Mesenchymal stem cell (in vitro differentiated cells and primary cell): ENCODE data around the gene LRRC52.
A peak's percentile ranks its signal among the peaks of the same experiment; 100 is the strongest.

ENCODE experiments used
- DNase-seq: peaks from one replicate; pipeline ENCODE4 v3.0.0-alpha.2; 2013
- H2AFZ ChIP-seq: one replicate; pipeline ENCODE4 v1.6.1; 2013; ENCODE audit warnings: low read depth, mild to moderate bottlenecking, control low read depth, inconsistent platforms, low read length, moderate library complexity
- H2AK5ac ChIP-seq: 2 replicates; pipeline ENCODE4 v1.6.1; 2013; ENCODE audit warnings: low read length, moderate library complexity, mild to moderate bottlenecking, inconsistent platforms; ENCODE audit not compliant: severe bottlenecking
- H2BK120ac ChIP-seq: one replicate; pipeline ENCODE4 v1.6.1; 2013; ENCODE audit warnings: low read depth, mild to moderate bottlenecking, inconsistent platforms, low read length, moderate library complexity
- H2BK12ac ChIP-seq, 2 experiments: one replicate each; pipeline ENCODE4 v1.6.1; 2013; ENCODE audit warnings: inconsistent platforms in 2 of 2, low read length in 2 of 2, mild to moderate bottlenecking in 2 of 2, moderate library complexity in 2 of 2, control low read depth in 1 of 2
- H2BK15ac ChIP-seq: one replicate; pipeline ENCODE4 v1.6.1; 2013; ENCODE audit warnings: mild to moderate bottlenecking, low read depth, inconsistent platforms; ENCODE audit not compliant: poor library complexity, severe bottlenecking
- H2BK5ac ChIP-seq: 2 replicates; pipeline ENCODE4 v1.6.1; 2013; ENCODE audit warnings: low read depth, mild to moderate bottlenecking, low read length, control low read depth, inconsistent platforms; ENCODE audit not compliant: poor library complexity, severe bottlenecking
- H3K14ac ChIP-seq, 2 experiments: one replicate each; pipeline ENCODE4 v1.6.1; 2013; ENCODE audit warnings: inconsistent platforms in 2 of 2, low read length in 2 of 2, control low read depth in 1 of 2, mild to moderate bottlenecking in 1 of 2, moderate library complexity in 1 of 2
- H3K18ac ChIP-seq, 2 experiments: one replicate each; pipeline ENCODE4 v1.6.1; 2013; ENCODE audit warnings: inconsistent platforms in 2 of 2, low read length in 2 of 2, control low read depth in 1 of 2, low read depth in 1 of 2, mild to moderate bottlenecking in 1 of 2
- H3K23ac ChIP-seq, 2 experiments: one replicate each; pipeline ENCODE4 v1.6.1; 2013; ENCODE audit warnings: inconsistent platforms in 2 of 2, low read length in 2 of 2, mild to moderate bottlenecking in 2 of 2, moderate library complexity in 2 of 2, control low read depth in 1 of 2
- H3K27ac ChIP-seq: 2 replicates; pipeline ENCODE4 v1.5.1; 2013; ENCODE audit warnings: mild to moderate bottlenecking, moderate library complexity, low read length, control low read depth, inconsistent platforms; ENCODE audit not compliant: poor library complexity, severe bottlenecking
- H3K27me3 ChIP-seq, 2 experiments: 2 replicates each; pipeline versions ENCODE4 v1.6.1 to v1.7.0; 2013; ENCODE audit warnings: low read length in 2 of 2, mild to moderate bottlenecking in 2 of 2, moderate library complexity in 2 of 2, control low read depth in 1 of 2, inconsistent platforms in 1 of 2; ENCODE audit not compliant: control insufficient read depth in 1 of 2, insufficient read depth in 1 of 2
- H3K36me3 ChIP-seq, 2 experiments: 2 replicates each; pipeline versions ENCODE4 v1.6.1 to v1.7.0; 2013; ENCODE audit warnings: low read length in 2 of 2, control low read depth in 1 of 2, inconsistent platforms in 1 of 2, low read depth in 1 of 2, mild to moderate bottlenecking in 1 of 2; ENCODE audit not compliant: insufficient read depth in 2 of 2, control insufficient read depth in 1 of 2
- H3K4ac ChIP-seq, 2 experiments: one replicate each; pipeline ENCODE4 v1.6.1; 2013; ENCODE audit warnings: inconsistent platforms in 2 of 2, low read length in 2 of 2, mild to moderate bottlenecking in 2 of 2, moderate library complexity in 2 of 2, control low read depth in 1 of 2, low read depth in 1 of 2
- H3K4me1 ChIP-seq: 2 replicates; pipeline ENCODE4 v1.6.1; 2013; ENCODE audit warnings: low read depth, low read length, control low read depth; ENCODE audit not compliant: control insufficient read depth, insufficient read depth
- H3K4me2 ChIP-seq: 2 replicates; pipeline ENCODE4 v1.6.1; 2013; ENCODE audit warnings: low read length, mild to moderate bottlenecking, inconsistent platforms; ENCODE audit not compliant: poor library complexity, severe bottlenecking
- H3K4me3 ChIP-seq, 2 experiments: 2 replicates each; pipeline versions ENCODE4 v1.5.1 to v1.7.0; 2013; ENCODE audit warnings: low read length in 2 of 2, mild to moderate bottlenecking in 2 of 2, control low read depth in 1 of 2, low read depth in 1 of 2; ENCODE audit not compliant: insufficient read depth in 1 of 2
- H3K79me1 ChIP-seq: replicated peaks from 2 replicates; pipeline ENCODE4 v1.6.1; 2013; ENCODE audit warnings: mild to moderate bottlenecking, control low read depth, low read length, inconsistent platforms; ENCODE audit not compliant: poor library complexity, severe bottlenecking
- H3K9ac ChIP-seq: 2 replicates; pipeline ENCODE4 v1.7.0; 2013; ENCODE audit warnings: mild to moderate bottlenecking, low read length, moderate library complexity
- H3K9me3 ChIP-seq: 2 replicates; pipeline ENCODE4 v1.7.0; 2013; ENCODE audit warnings: mild to moderate bottlenecking, low read length; ENCODE audit not compliant: control insufficient read depth
- H4K8ac ChIP-seq: one replicate; pipeline ENCODE4 v1.6.1; 2013; ENCODE audit warnings: inconsistent platforms, mild to moderate bottlenecking, low read length, moderate library complexity
- H4K91ac ChIP-seq: one replicate; pipeline ENCODE4 v1.6.1; 2013; ENCODE audit warnings: mild to moderate bottlenecking, low read length, inconsistent platforms
- WGBS: methylation state at CpG from one replicate; pipeline ENCODE4 v1.1.7; 2013; ENCODE audit warnings: mixed read lengths; 5-methylcytosine and 5-hydroxymethylcytosine counted together

The LRRC52 gene

GRCh38 chr1:165544996-165545395 lies 1.2 kb downstream of the LRRC52 start:
- no peak overlapping the region for H3K27ac ChIP-seq
- no peak overlapping the region for H2BK5ac ChIP-seq
- H2BK15ac ChIP-seq, result no peak overlapping the region
- no peaks in the 10 kb centered on the region for H3K79me1 ChIP-seq
- no peak overlapping the region for H3K14ac ChIP-seq
- H3K4ac ChIP-seq, result no peak overlapping the region
- no peak overlapping the region for H4K91ac ChIP-seq
- H3K4me3 ChIP-seq, result no peak overlapping the region
- no peak for DNase-seq
- H2BK12ac ChIP-seq, result no peak overlapping the region
- H2BK120ac ChIP-seq, result no peak overlapping the region
- H3K18ac ChIP-seq, result no peak overlapping the region
- H3K27me3 ChIP-seq, result peaks cover 31 to 41% of the 10 kb centered on the region in 2 experiments
- H3K9ac ChIP-seq, result no peak overlapping the region
- H3K36me3 ChIP-seq, result no peaks in the 10 kb centered on the region
- no peak overlapping the region for H3K23ac ChIP-seq
- no peaks in the 10 kb centered on the region for H3K4me1 ChIP-seq
- H3K4me2 ChIP-seq, result no peak overlapping the region
- no peaks in the 10 kb centered on the region for H3K9me3 ChIP-seq
- no peak overlapping the region for H4K8ac ChIP-seq
- no peak overlapping the region for H2AK5ac ChIP-seq
- H2AFZ ChIP-seq, result no peak overlapping the region

GRCh38 chr1:165545974-165546373 lies 2.2 kb downstream of the LRRC52 start:
- no peak overlapping the region for H4K8ac ChIP-seq
- H2BK5ac ChIP-seq, result no peak overlapping the region
- H2BK15ac ChIP-seq, result no peak overlapping the region
- H4K91ac ChIP-seq, result no peak overlapping the region
- no peak overlapping the region for H2BK12ac ChIP-seq
- H2AK5ac ChIP-seq, result no peak overlapping the region
- no peaks in the 10 kb centered on the region for H3K36me3 ChIP-seq
- H3K27ac ChIP-seq, result no peak overlapping the region
- no peak overlapping the region for H3K4me2 ChIP-seq
- no peaks in the 10 kb centered on the region for H3K79me1 ChIP-seq
- H3K9ac ChIP-seq, result no peak overlapping the region
- H3K27me3 ChIP-seq, result peaks cover 26 to 37% of the 10 kb centered on the region in 2 experiments
- H3K18ac ChIP-seq, result no peak overlapping the region
- H3K14ac ChIP-seq, result no peak overlapping the region
- H2BK120ac ChIP-seq, result no peak overlapping the region
- no peak for DNase-seq
- no peaks in the 10 kb centered on the region for H3K9me3 ChIP-seq
- H3K4ac ChIP-seq, result no peak overlapping the region
- H3K23ac ChIP-seq, result no peak overlapping the region
- H2AFZ ChIP-seq, result no peak overlapping the region
- no peaks in the 10 kb centered on the region for H3K4me1 ChIP-seq
- 57% methylated on average over 2 of the region's 2 CpGs for WGBS
- H3K4me3 ChIP-seq, result no peak overlapping the region

DNA sequence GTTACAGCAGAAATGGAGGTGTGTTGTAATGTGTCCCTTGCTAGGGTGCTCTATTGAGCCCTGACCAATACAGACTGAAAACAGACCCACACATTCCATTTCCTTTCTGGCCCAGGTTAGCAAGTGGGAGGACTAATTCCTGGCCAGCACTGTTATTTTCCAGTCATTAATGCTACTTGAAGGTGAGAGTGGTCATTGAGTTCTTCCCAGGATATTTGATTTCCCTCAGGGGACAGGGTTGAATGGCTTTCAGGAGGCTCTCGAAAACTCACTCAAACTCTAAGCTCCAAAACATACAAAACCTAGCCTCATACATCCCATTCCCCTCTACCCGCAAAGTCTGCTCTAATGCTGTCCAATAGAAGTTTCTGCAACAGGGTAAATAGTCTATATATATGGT lies 6.2 kb downstream of the LRRC52 start:
- H2AFZ ChIP-seq, result no peak overlapping the region
- H3K27me3 ChIP-seq, result peaks cover 16 to 42% of the 10 kb centered on the region in 2 experiments

DNA sequence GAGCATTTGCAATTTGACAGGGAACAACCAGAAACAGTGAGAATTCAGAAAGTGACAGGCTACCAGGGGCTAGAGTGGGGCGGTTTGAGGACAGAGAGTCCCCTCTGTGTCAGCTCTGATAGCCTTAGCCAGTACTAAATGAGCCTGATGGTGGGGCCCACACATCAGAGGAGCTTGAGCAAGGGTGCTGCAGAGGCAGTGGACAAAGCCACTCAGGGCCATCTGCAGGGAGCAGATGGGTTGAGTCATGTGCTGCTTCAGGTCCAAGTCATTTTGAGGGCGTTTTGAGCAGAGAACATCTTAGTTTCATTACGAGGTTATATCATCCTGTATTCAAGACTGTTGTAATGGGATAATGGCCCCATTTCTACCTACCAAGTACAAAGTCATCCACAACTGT lies 7.7 kb downstream of the LRRC52 start:
- Histone ChIP-seq H3K23ac (peak overlapping the region in 1 of 2 experiments; percentile 48), H3K4me2 (no peak overlapping the region), H3K9me3 (no peaks in the 10 kb centered on the region), H4K8ac (no peak overlapping the region), H2BK5ac (no peak overlapping the region), H3K27ac (no peak overlapping the region), H3K18ac (no peak overlapping the region), H3K9ac (no peak overlapping the region), H2AK5ac (no peak overlapping the region), H2BK15ac (no peak overlapping the region), H3K79me1 (no peaks in the 10 kb centered on the region), H2BK120ac (no peak overlapping the region), H3K36me3 (no peaks in the 10 kb centered on the region), H3K4me3 (no peak overlapping the region), H3K4ac (no peak overlapping the region), H4K91ac (no peak overlapping the region), H3K14ac (no peak overlapping the region), H3K4me1 (no peaks in the 10 kb centered on the region), H3K27me3 (peaks cover 10 to 40% of the 10 kb centered on the region in 2 experiments), H2BK12ac (no peak overlapping the region), H2AFZ (no peak overlapping the region)
- DNase-seq, result no peak
- WGBS, result 78% methylated on average over 2 of the region's 3 CpGs

More for the DNA sequence above, 6.2 kb downstream of the LRRC52 start:
- Histone ChIP-seq H2AK5ac (no peak overlapping the region), H3K14ac (no peak overlapping the region), H4K8ac (no peak overlapping the region), H3K18ac (no peak overlapping the region), H4K91ac (no peak overlapping the region), H3K36me3 (no peaks in the 10 kb centered on the region), H2BK5ac (no peak overlapping the region), H3K4me1 (no peaks in the 10 kb centered on the region), H2BK120ac (no peak overlapping the region), H3K4me2 (no peak overlapping the region), H3K79me1 (no peaks in the 10 kb centered on the region), H3K9ac (no peak overlapping the region), H3K9me3 (no peaks in the 10 kb centered on the region), H3K4me3 (no peak overlapping the region), H3K23ac (no peak overlapping the region), H3K4ac (no peak overlapping the region), H2BK15ac (no peak overlapping the region), H3K27ac (no peak overlapping the region), H2BK12ac (no peak overlapping the region)
- DNase-seq, result no peak
- 88% methylated on average over 1 of the region's 2 CpGs for WGBS
